ENCODE results near the gene NDOR1.

The NDOR1 gene

GRCh38 chr9:137265496-137266161 lies 60.1 kb downstream of the NDOR1 start:
- Histone ChIP-seq H3F3A (ENCODE audit: low read depth) (no peaks in the 10 kb centered on the region), H3K79me2 (ENCODE audit: insufficient read depth, low read length) (no peaks in the 10 kb centered on the region), H3K9ac (ENCODE audit: low read depth, low read length, poor library complexity, severe bottlenecking) (no peak overlapping the region), H2AFZ (ENCODE audit: low read length) (no peak overlapping the region), H3K36me3 (ENCODE audit: insufficient read depth, low read length) (peaks cover 4% of the 10 kb centered on the region; the same call in 1 of the 2 replicates), H3K4me1 (ENCODE audit: insufficient read depth, low read length, poor library complexity, severe bottlenecking) (peaks cover 6% of the 10 kb centered on the region), H3K4me2 (ENCODE audit: low read depth, low read length, poor library complexity, severe bottlenecking) (no peak overlapping the region), H3K9me3 (ENCODE audit: insufficient read depth, low read depth, low read length) (no peaks in the 10 kb centered on the region), H3K27me3 (ENCODE audit: insufficient read depth, low read length, poor library complexity, severe bottlenecking) (no peaks in the 10 kb centered on the region), H3K9me2 (replicated peaks; ENCODE audit: low read depth, low read length) (no peaks in the 10 kb centered on the region), H4K20me1 (ENCODE audit: insufficient read depth, low read length, poor library complexity, severe bottlenecking) (no peaks in the 10 kb centered on the region), H3K4me3 (ENCODE audit: low read length, poor library complexity, severe bottlenecking) (no peak overlapping the region)
- TF ChIP-seq EZH2phosphoT487 (IDR thresholded peaks at IDR 0.05; ENCODE audit: borderline replicate concordance) (no peak), CTCF (conservative IDR thresholded peaks at IDR 0.05; ENCODE audit: low read length) (no peak)

GRCh38 chr9:137266162-137266527 lies 60.6 kb downstream of the NDOR1 start:
- Histone ChIP-seq H3K4me2 (ENCODE audit: low read depth, low read length, poor library complexity, severe bottlenecking) (no peak overlapping the region), H4K20me1 (ENCODE audit: insufficient read depth, low read length, poor library complexity, severe bottlenecking) (no peaks in the 10 kb centered on the region), H3K79me2 (ENCODE audit: insufficient read depth, low read length) (no peaks in the 10 kb centered on the region), H3K9ac (ENCODE audit: low read depth, low read length, poor library complexity, severe bottlenecking) (no peak overlapping the region), H2AFZ (ENCODE audit: low read length) (no peak overlapping the region), H3F3A (ENCODE audit: low read depth) (no peaks in the 10 kb centered on the region), H3K36me3 (ENCODE audit: insufficient read depth, low read length) (peaks cover 4% of the 10 kb centered on the region; the same call in 1 of the 2 replicates), H3K9me2 (replicated peaks; ENCODE audit: low read depth, low read length) (no peaks in the 10 kb centered on the region), H3K9me3 (ENCODE audit: insufficient read depth, low read depth, low read length) (no peaks in the 10 kb centered on the region), H3K27me3 (ENCODE audit: insufficient read depth, low read length, poor library complexity, severe bottlenecking) (no peaks in the 10 kb centered on the region), H3K4me1 (ENCODE audit: insufficient read depth, low read length, poor library complexity, severe bottlenecking) (peaks cover 9% of the 10 kb centered on the region), H3K4me3 (ENCODE audit: low read length, poor library complexity, severe bottlenecking) (no peak overlapping the region)
- no peak for TF ChIP-seq CTCF (conservative IDR thresholded peaks at IDR 0.05; ENCODE audit: low read length)
- no peak for TF ChIP-seq EZH2phosphoT487 (IDR thresholded peaks at IDR 0.05; ENCODE audit: borderline replicate concordance)

All from Loucy (cell line).